ENCODE measurements around the gene MAGEA2B.
"Not testable (repeated sequence)": the region's sequence is repeated elsewhere in the genome, so short reads cannot be mapped to it uniquely, and the experiment has no call there.

MAGEA2B gene

GRCh38 chrX:152713815-152714787 lies at the start of gene MAGEA2B:
Gene MAGEA2B, plus strand, starts transcription at chrX:152714628. Its CDS starts 2,479 bp downstream, at chrX:152717107.
- not testable (repeated sequence) for DNase-seq (ENCODE audit: low read depth in 3 of 3)

GRCh38 chrX:152674135-152674534 lies 40.3 kb upstream of the MAGEA2B start:
- no peak for DNase-seq (ENCODE audit: low read depth in 3 of 3)

- not testable (repeated sequence) for DNase-seq (ENCODE audit: low read depth in 3 of 3)
Observed at GRCh38 chrX:152674652-152675051, 39.8 kb upstream of the MAGEA2B start.

- DNase-seq (ENCODE audit: low read depth in 3 of 3) = not testable (repeated sequence)
Observed at GRCh38 chrX:152681012-152681411, 33.4 kb upstream of the MAGEA2B start.

- not testable (repeated sequence) for DNase-seq (ENCODE audit: low read depth in 3 of 3)
Observed at GRCh38 chrX:152697952-152698931, 16.2 kb upstream of the MAGEA2B start, which contains the start of gene MAGEA3. Gene MAGEA3, plus strand, starts transcription at chrX:152698794. Its CDS starts 2,039 bp downstream, at chrX:152700833.

GRCh38 chrX:152700390-152700789 lies 14.0 kb upstream of the MAGEA2B start:
- not testable (repeated sequence) for DNase-seq (ENCODE audit: low read depth in 3 of 3)

GRCh38 chrX:152706500-152706899 lies 7.9 kb upstream of the MAGEA2B start:
- DNase-seq (ENCODE audit: low read depth in 3 of 3) = not testable (repeated sequence)

GRCh38 chrX:152709173-152709572 lies 5.3 kb upstream of the MAGEA2B start, which contains the start of gene CSAG2:
Gene CSAG2, minus strand, starts transcription at chrX:152709273. Its CDS starts 161 bp downstream, at chrX:152709112.
- DNase-seq (ENCODE audit: low read depth in 3 of 3) = not testable (repeated sequence)

- DNase-seq (ENCODE audit: low read depth in 3 of 3) = not testable (repeated sequence)
Observed at GRCh38 chrX:152713195-152713594, 1.2 kb upstream of the MAGEA2B start.

- DNase-seq (ENCODE audit: low read depth in 3 of 3) = no peak
Observed at GRCh38 chrX:152725409-152725808, 11.0 kb downstream of the MAGEA2B start.

- DNase-seq (ENCODE audit: low read depth in 3 of 3) = no peak
Observed at GRCh38 chrX:152733261-152733975, 19.0 kb downstream of the MAGEA2B start, which contains the start of the genes CSAG1 and MAGEA12. Gene CSAG1, minus strand, starts transcription at chrX:152733721. Its CDS starts 1,261 bp downstream, at chrX:152732460. Gene MAGEA12, plus strand, starts transcription at chrX:152733757. Its CDS starts 2,405 bp downstream, at chrX:152736162.

- not testable (repeated sequence) for DNase-seq (ENCODE audit: low read depth in 3 of 3)
Observed at GRCh38 chrX:152734143-152734858, 19.9 kb downstream of the MAGEA2B start.

GRCh38 chrX:152735101-152735500 lies 20.7 kb downstream of the MAGEA2B start:
- no peak for DNase-seq (ENCODE audit: low read depth in 3 of 3)

GRCh38 chrX:152735860-152736511 lies 21.6 kb downstream of the MAGEA2B start:
- no peak for DNase-seq (ENCODE audit: low read depth in 3 of 3)

GRCh38 chrX:152736528-152736927 lies 22.1 kb downstream of the MAGEA2B start:
- not testable (repeated sequence) for DNase-seq (ENCODE audit: low read depth in 3 of 3)

GRCh38 chrX:152738560-152738959 lies 24.1 kb downstream of the MAGEA2B start:
- no peak for DNase-seq (ENCODE audit: low read depth in 3 of 3)

GRCh38 chrX:152753686-152754650 lies 39.5 kb downstream of the MAGEA2B start, which contains the start of gene MAGEA2:
Gene MAGEA2, minus strand, starts transcription at chrX:152753842. Its CDS starts 2,479 bp downstream, at chrX:152751363.
- DNase-seq (ENCODE audit: low read depth in 3 of 3) = not testable (repeated sequence)

GRCh38 chrX:152754871-152755270 lies 40.4 kb downstream of the MAGEA2B start:
- not testable (repeated sequence) for DNase-seq (ENCODE audit: low read depth in 3 of 3)

All from stimulated activated CD4-positive, alpha-beta T cell treated with anti-CD3 and anti-CD28 coated beads, TNF-alpha, amount 100 ng/mL, for 48 hours (primary cell).